ENCODE results near the gene AQR.
A peak's percentile ranks its signal among the peaks of the same experiment; 100 is the strongest.
"Not testable (repeated sequence)": the region's sequence is repeated elsewhere in the genome, so short reads cannot be mapped to it uniquely, and the experiment has no call there.

AQR gene

GRCh38 chr15:34808016-34808415, 161.5 kb downstream of the AQR start:
- Histone ChIP-seq H3K4ac (ENCODE audit: low read depth, low read length) (no peak overlapping the region), H3K79me2 (ENCODE audit: control insufficient read depth, insufficient read depth, low read length) (no peaks in the 10 kb centered on the region), H3K4me1 (ENCODE audit: control insufficient read depth, low read depth, low read length) (no peaks in the 10 kb centered on the region), H4K8ac (ENCODE audit: low read depth, low read length) (no peak overlapping the region), H3K79me1 (ENCODE audit: low read length) (no peaks in the 10 kb centered on the region), H3K27me3 (ENCODE audit: insufficient read depth, low read length, poor library complexity) (no peaks in the 10 kb centered on the region), H3K4me2 (ENCODE audit: low read length) (no peak overlapping the region), H3K18ac (ENCODE audit: low read length) (no peak overlapping the region), H2BK120ac (ENCODE audit: low read depth, low read length) (no peak overlapping the region), H2AK5ac (ENCODE audit: low read length) (no peak overlapping the region), H3K36me3 (ENCODE audit: control insufficient read depth, insufficient read depth, low read length) (no peaks in the 10 kb centered on the region), H3K23ac (ENCODE audit: low read length) (no peak overlapping the region), H3K27ac (ENCODE audit: low read depth, low read length) (no peak overlapping the region), H2BK15ac (replicated peaks; ENCODE audit: low read depth) (no peak overlapping the region), H3K4me3 (ENCODE audit: low read length) (no peak overlapping the region), H4K5ac (ENCODE audit: low read length) (no peak overlapping the region), H2BK5ac (ENCODE audit: low read length) (no peak overlapping the region), H3K56ac (ENCODE audit: low read length) (no peak overlapping the region), H3K9ac (ENCODE audit: low read length) (no peak overlapping the region)
- WGBS (ENCODE audit: extremely low coverage, insufficient coverage, low lambda C conversion rate) = no CpG with 5 or more reads among the region's 3 CpGs
- DNase-seq = no peak

- not testable (repeated sequence) for H3K79me2 ChIP-seq (ENCODE audit: control insufficient read depth, insufficient read depth, low read length); H3K27ac ChIP-seq (ENCODE audit: low read depth, low read length); H3K9ac ChIP-seq (ENCODE audit: low read length); H3K36me3 ChIP-seq (ENCODE audit: control insufficient read depth, insufficient read depth, low read length); H3K4me1 ChIP-seq (ENCODE audit: control insufficient read depth, low read depth, low read length); H2AK5ac ChIP-seq (ENCODE audit: low read length); H2BK5ac ChIP-seq (ENCODE audit: low read length); H4K8ac ChIP-seq (ENCODE audit: low read depth, low read length); H2BK120ac ChIP-seq (ENCODE audit: low read depth, low read length); H3K79me1 ChIP-seq (ENCODE audit: low read length); DNase-seq; H3K56ac ChIP-seq (ENCODE audit: low read length); H3K4ac ChIP-seq (ENCODE audit: low read depth, low read length); H2BK15ac ChIP-seq (replicated peaks; ENCODE audit: low read depth); H3K23ac ChIP-seq (ENCODE audit: low read length); H3K18ac ChIP-seq (ENCODE audit: low read length); H3K27me3 ChIP-seq (ENCODE audit: insufficient read depth, low read length, poor library complexity); H4K5ac ChIP-seq (ENCODE audit: low read length); H3K4me3 ChIP-seq (ENCODE audit: low read length); H3K4me2 ChIP-seq (ENCODE audit: low read length)
- WGBS (ENCODE audit: extremely low coverage, insufficient coverage, low lambda C conversion rate) = no CpG with 5 or more reads among the region's 8 CpGs
Observed at GRCh38 chr15:34807241-34807640, 162.3 kb downstream of the AQR start.

- no CpG with 5 or more reads among the region's 3 CpGs for WGBS (ENCODE audit: extremely low coverage, insufficient coverage, low lambda C conversion rate)
Observed at GRCh38 chr15:34804776-34805175, 164.8 kb downstream of the AQR start.

GRCh38 chr15:34804113-34804512, 165.4 kb downstream of the AQR start:
- H3K27ac ChIP-seq (ENCODE audit: low read depth, low read length) = no peak overlapping the region
- DNase-seq = no peak
- no CpG with 5 or more reads among the region's 2 CpGs for WGBS (ENCODE audit: extremely low coverage, insufficient coverage, low lambda C conversion rate)

More at GRCh38 chr15:34804776-34805175, 164.8 kb downstream of the AQR start:
- Histone ChIP-seq H2BK120ac (ENCODE audit: low read depth, low read length) (no peak overlapping the region), H3K56ac (ENCODE audit: low read length) (no peak overlapping the region), H3K23ac (ENCODE audit: low read length) (no peak overlapping the region), H3K27me3 (ENCODE audit: insufficient read depth, low read length, poor library complexity) (no peaks in the 10 kb centered on the region), H3K4me3 (ENCODE audit: low read length) (no peak overlapping the region), H3K18ac (ENCODE audit: low read length) (peak overlapping the region; percentile 40), H2BK15ac (replicated peaks; ENCODE audit: low read depth) (no peak overlapping the region), H3K79me2 (ENCODE audit: control insufficient read depth, insufficient read depth, low read length) (no peaks in the 10 kb centered on the region), H2AK5ac (ENCODE audit: low read length) (no peak overlapping the region), H3K4me1 (ENCODE audit: control insufficient read depth, low read depth, low read length) (peaks cover 2% of the 10 kb centered on the region), H3K79me1 (ENCODE audit: low read length) (no peaks in the 10 kb centered on the region), H4K8ac (ENCODE audit: low read depth, low read length) (no peak overlapping the region), H3K36me3 (ENCODE audit: control insufficient read depth, insufficient read depth, low read length) (no peaks in the 10 kb centered on the region), H4K5ac (ENCODE audit: low read length) (no peak overlapping the region), H3K4ac (ENCODE audit: low read depth, low read length) (no peak overlapping the region), H3K9ac (ENCODE audit: low read length) (no peak overlapping the region), H3K27ac (ENCODE audit: low read depth, low read length) (no peak overlapping the region), H3K4me2 (ENCODE audit: low read length) (no peak overlapping the region), H2BK5ac (ENCODE audit: low read length) (no peak overlapping the region)
- no peak for DNase-seq

GRCh38 chr15:34802803-34803750, 166.5 kb downstream of the AQR start:
- Histone ChIP-seq H4K5ac (ENCODE audit: low read length) (no peak overlapping the region), H3K79me1 (ENCODE audit: low read length) (no peaks in the 10 kb centered on the region), H2AK5ac (ENCODE audit: low read length) (no peak overlapping the region), H2BK120ac (ENCODE audit: low read depth, low read length) (peak overlapping the region; percentile 10), H3K79me2 (ENCODE audit: control insufficient read depth, insufficient read depth, low read length) (no peaks in the 10 kb centered on the region), H3K18ac (ENCODE audit: low read length) (no peak overlapping the region), H3K27me3 (ENCODE audit: insufficient read depth, low read length, poor library complexity) (no peaks in the 10 kb centered on the region), H3K4me1 (ENCODE audit: control insufficient read depth, low read depth, low read length) (peaks cover 8% of the 10 kb centered on the region), H3K56ac (ENCODE audit: low read length) (no peak overlapping the region), H3K9ac (ENCODE audit: low read length) (no peak overlapping the region), H3K4me2 (ENCODE audit: low read length) (no peak overlapping the region), H2BK15ac (replicated peaks; ENCODE audit: low read depth) (no peak overlapping the region), H3K4me3 (ENCODE audit: low read length) (no peak overlapping the region), H3K23ac (ENCODE audit: low read length) (no peak overlapping the region), H3K4ac (ENCODE audit: low read depth, low read length) (no peak overlapping the region), H3K27ac (ENCODE audit: low read depth, low read length) (no peak overlapping the region), H2BK5ac (ENCODE audit: low read length) (no peak overlapping the region), H3K36me3 (ENCODE audit: control insufficient read depth, insufficient read depth, low read length) (no peaks in the 10 kb centered on the region), H4K8ac (ENCODE audit: low read depth, low read length) (no peak overlapping the region)
- WGBS (ENCODE audit: extremely low coverage, insufficient coverage, low lambda C conversion rate) = 100% methylated on average over 1 of the region's 7 CpGs
- DNase-seq = no peak

More at GRCh38 chr15:34804113-34804512, 165.4 kb downstream of the AQR start:
- peaks cover 6% of the 10 kb centered on the region for H3K4me1 ChIP-seq (ENCODE audit: control insufficient read depth, low read depth, low read length)
- H3K4me2 ChIP-seq (ENCODE audit: low read length) = no peak overlapping the region
- no peak overlapping the region for H3K23ac ChIP-seq (ENCODE audit: low read length)
- no peak overlapping the region for H3K9ac ChIP-seq (ENCODE audit: low read length)
- no peaks in the 10 kb centered on the region for H3K79me2 ChIP-seq (ENCODE audit: control insufficient read depth, insufficient read depth, low read length)
- no peak overlapping the region for H3K4ac ChIP-seq (ENCODE audit: low read depth, low read length)
- no peaks in the 10 kb centered on the region for H3K36me3 ChIP-seq (ENCODE audit: control insufficient read depth, insufficient read depth, low read length)
- H2AK5ac ChIP-seq (ENCODE audit: low read length) = no peak overlapping the region
- no peak overlapping the region for H4K8ac ChIP-seq (ENCODE audit: low read depth, low read length)
- H3K79me1 ChIP-seq (ENCODE audit: low read length) = no peaks in the 10 kb centered on the region
- H3K56ac ChIP-seq (ENCODE audit: low read length) = no peak overlapping the region
- H3K4me3 ChIP-seq (ENCODE audit: low read length) = no peak overlapping the region
- no peaks in the 10 kb centered on the region for H3K27me3 ChIP-seq (ENCODE audit: insufficient read depth, low read length, poor library complexity)
- no peak overlapping the region for H2BK5ac ChIP-seq (ENCODE audit: low read length)
- no peak overlapping the region for H2BK15ac ChIP-seq (replicated peaks; ENCODE audit: low read depth)
- no peak overlapping the region for H3K18ac ChIP-seq (ENCODE audit: low read length)
- H2BK120ac ChIP-seq (ENCODE audit: low read depth, low read length) = no peak overlapping the region
- no peak overlapping the region for H4K5ac ChIP-seq (ENCODE audit: low read length)

All from mesendoderm (in vitro differentiated cells).